Measurements from ENCODE around the gene DTNB.

GRCh38 chr2:25467743-25468142, 205.6 kb downstream of the DTNB start:
- no peak for TF ChIP-seq POLR2A (IDR thresholded peaks at IDR 0.05)
- TF ChIP-seq, protein P1, sequence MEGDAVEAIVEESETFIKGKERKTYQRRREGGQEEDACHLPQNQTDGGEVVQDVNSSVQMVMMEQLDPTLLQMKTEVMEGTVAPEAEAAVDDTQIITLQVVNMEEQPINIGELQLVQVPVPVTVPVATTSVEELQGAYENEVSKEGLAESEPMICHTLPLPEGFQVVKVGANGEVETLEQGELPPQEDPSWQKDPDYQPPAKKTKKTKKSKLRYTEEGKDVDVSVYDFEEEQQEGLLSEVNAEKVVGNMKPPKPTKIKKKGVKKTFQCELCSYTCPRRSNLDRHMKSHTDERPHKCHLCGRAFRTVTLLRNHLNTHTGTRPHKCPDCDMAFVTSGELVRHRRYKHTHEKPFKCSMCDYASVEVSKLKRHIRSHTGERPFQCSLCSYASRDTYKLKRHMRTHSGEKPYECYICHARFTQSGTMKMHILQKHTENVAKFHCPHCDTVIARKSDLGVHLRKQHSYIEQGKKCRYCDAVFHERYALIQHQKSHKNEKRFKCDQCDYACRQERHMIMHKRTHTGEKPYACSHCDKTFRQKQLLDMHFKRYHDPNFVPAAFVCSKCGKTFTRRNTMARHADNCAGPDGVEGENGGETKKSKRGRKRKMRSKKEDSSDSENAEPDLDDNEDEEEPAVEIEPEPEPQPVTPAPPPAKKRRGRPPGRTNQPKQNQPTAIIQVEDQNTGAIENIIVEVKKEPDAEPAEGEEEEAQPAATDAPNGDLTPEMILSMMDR (IDR thresholded peaks at IDR 0.05): no peak
- no peak for TF ChIP-seq POLR2AphosphoS5 (IDR thresholded peaks at IDR 0.05; ENCODE audit: insufficient read depth in 1 of 2, low read depth in 1 of 2)

Measured in vagina (tissue), 2 donors.